Spleen (tissue), 7 donors: ENCODE data around the gene PNCK.

Experiments
- POLR2A ChIP-seq, 3 donors: fragments of 450-650 bp; IDR thresholded peaks; one replicate each; pipeline ENCODE4 v1.5.1; 2017; ENCODE audit warnings: antibody characterized with exemption in 3 of 3, mild to moderate bottlenecking in 1 of 3
- POLR2AphosphoS5 ChIP-seq, 3 donors: sonication (generic); formaldehyde crosslinking; IDR thresholded peaks; one replicate each; pipeline ENCODE4 v1.5.1; 2017; ENCODE audit warnings: antibody characterized with exemption in 3 of 3
- TF ChIP-seq, protein P1 (sequence below), 11 experiments: fragments of 200-600 bp in 7 of 11; fragments of 450-650 bp in 4 of 11; sonication (generic) in 4 of 11; IDR thresholded peaks in 8 of 11; conservative IDR thresholded peaks in 3 of 11; 1 replicate in 7 of 11; 2 replicates in 4 of 11; pipeline versions ENCODE4 v1.4.0 to v1.8.0; 2016 to 2021; ENCODE audit warnings: antibody characterized with exemption in 11 of 11, inconsistent platforms in 4 of 11, mild to moderate bottlenecking in 1 of 11
- donor health status: DM: no; HTN: no; CAD: no; lungs with moderate emphysema.
- donor health status: DM: no; HTN: no; CAD: no.
- donor health status: DM: no; HTN: no; CAD: no.

- TF ChIP-seq, protein P1, sequence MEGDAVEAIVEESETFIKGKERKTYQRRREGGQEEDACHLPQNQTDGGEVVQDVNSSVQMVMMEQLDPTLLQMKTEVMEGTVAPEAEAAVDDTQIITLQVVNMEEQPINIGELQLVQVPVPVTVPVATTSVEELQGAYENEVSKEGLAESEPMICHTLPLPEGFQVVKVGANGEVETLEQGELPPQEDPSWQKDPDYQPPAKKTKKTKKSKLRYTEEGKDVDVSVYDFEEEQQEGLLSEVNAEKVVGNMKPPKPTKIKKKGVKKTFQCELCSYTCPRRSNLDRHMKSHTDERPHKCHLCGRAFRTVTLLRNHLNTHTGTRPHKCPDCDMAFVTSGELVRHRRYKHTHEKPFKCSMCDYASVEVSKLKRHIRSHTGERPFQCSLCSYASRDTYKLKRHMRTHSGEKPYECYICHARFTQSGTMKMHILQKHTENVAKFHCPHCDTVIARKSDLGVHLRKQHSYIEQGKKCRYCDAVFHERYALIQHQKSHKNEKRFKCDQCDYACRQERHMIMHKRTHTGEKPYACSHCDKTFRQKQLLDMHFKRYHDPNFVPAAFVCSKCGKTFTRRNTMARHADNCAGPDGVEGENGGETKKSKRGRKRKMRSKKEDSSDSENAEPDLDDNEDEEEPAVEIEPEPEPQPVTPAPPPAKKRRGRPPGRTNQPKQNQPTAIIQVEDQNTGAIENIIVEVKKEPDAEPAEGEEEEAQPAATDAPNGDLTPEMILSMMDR (IDR thresholded peaks at IDR 0.05 in 8 of 11, conservative IDR thresholded peaks at IDR 0.05 in 3 of 11), result no peak
- TF ChIP-seq POLR2A (IDR thresholded peaks at IDR 0.05) (no peak), POLR2AphosphoS5 (IDR thresholded peaks at IDR 0.05) (no peak)
Measured at GRCh38 chrX:153668423-153669173, 5.0 kb downstream of the PNCK start.
